Midbrain (tissue), 1 donor: Measurements from ENCODE around the gene AVP.
"Not testable (repeated sequence)": the region's sequence is repeated elsewhere in the genome, so short reads cannot be mapped to it uniquely, and the experiment has no call there.

Experiments
- DNase-seq: peaks from one replicate; lab custom pipeline; 2025; lab: John Stamatoyannopoulos, UW

AVP gene

DNA sequence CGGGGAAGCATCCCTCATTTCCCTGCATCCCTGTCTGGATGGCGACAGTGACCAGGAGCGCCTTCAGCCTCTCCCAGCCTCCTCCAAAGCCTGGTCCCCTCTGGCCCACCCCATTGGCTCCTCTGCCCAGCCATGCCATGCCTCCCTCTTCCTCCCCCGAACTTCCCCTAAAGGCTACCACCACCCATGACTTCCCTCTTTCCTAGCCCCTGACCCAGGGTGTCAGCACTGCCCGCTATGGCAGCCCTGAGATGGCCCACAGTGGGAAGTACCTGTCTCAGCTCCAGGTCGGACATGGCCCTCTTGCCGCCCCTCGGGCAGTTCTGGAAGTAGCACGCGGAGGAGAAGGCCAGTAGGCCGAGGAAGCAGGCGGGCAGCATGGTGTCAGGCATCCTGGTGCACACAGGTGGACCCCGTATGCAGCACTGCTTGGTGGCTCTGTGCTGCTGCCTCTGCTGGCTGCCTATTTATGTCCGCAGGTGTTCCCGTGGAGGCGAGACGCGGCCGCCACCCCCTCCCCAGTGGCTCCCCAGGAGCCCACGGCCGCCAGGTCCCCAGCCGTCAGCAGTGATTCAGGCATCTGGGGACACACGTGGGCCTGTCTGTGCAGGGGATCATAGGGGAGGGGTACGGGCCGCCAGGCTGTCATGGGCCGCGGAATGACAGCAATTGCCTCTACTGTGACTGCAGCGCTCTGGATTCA, at the start of gene AVP:
Gene AVP (minus strand): TSS at position 442 of the 703 bp plus-strand sequence. CDS start 50 bp downstream, at position 392.
- DNase-seq, result no peak

DNA sequence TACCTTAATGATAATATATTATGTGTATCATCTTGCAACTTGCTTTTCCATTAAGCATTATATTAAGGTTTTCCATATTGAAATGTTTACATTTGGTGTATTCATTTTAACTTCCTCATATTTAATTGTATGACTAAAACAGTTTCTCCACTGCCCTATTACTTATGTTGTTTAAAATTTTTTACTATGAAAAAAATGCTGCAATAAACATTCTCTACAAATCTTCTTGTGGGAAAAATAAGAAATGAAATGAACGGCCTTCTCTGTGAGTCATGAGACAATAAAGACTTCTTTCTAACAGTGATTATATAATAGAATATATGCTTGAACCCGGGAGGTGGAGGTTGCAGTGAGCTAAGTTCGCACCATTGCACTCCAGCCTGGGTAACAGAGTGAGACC, 49.6 kb upstream of the AVP start:
- DNase-seq, result no peak

DNA sequence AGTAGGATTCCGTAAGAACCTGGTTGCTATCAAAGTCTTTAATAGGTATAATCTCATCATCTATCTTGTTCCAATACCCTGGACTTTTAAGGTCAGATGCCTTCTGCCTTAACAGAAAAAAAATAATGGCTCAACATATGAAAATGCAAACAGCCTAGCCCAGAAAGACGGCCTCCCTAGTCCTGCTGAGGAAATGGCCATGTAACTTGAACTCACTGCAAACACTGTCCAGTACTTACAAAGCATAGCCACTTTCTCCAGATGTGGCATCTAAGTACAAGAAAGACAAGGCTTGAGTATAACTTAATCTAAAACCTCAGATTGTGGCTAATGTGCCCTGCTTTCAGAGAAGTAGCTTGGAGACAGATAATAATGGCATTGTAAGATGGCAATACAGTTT, 48.6 kb upstream of the AVP start:
- DNase-seq, result no peak

GRCh38 chr20:3130051-3130600, 45.6 kb upstream of the AVP start:
- DNase-seq, result no peak

DNA sequence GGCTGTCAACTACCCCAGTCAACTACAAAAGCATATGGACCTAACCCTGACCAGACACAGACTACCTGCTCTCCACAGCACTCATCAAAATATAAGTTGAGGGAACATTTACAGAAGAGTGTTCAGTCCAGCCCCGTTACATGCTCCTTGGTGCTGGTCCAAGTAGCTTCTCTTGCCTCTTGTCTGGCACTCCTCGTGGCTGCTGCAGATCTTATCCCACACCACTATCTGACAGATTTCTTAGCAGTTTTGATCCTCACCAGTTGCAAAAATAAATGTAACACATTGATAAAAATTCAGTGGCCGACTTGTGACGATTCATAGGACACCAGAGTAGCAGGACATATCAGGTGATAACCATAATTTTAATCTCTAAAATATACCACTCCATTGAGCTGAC, 44.6 kb upstream of the AVP start:
- DNase-seq, result no peak

- DNase-seq, result no peak
These were observed 43.9 kb upstream of the AVP start for GRCh38 chr20:3128275-3128984.

DNA sequence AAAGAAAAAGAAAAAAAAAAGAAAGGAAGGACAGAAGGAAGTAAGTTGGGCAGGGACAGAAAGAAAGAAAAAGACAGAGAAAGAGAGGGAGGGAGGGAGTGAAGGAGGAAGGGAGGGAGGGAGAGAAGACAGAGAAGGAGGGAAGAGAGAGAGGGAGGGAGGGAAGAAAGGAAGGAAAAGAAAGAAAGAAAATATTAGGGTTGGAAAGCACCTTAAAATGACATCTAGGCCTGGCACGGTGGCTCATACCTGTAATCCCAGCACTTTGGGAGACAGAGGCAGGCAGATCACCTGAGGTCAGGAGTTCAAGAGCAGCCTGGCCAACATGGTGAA, 42.0 kb upstream of the AVP start:
- no peak for DNase-seq

DNA sequence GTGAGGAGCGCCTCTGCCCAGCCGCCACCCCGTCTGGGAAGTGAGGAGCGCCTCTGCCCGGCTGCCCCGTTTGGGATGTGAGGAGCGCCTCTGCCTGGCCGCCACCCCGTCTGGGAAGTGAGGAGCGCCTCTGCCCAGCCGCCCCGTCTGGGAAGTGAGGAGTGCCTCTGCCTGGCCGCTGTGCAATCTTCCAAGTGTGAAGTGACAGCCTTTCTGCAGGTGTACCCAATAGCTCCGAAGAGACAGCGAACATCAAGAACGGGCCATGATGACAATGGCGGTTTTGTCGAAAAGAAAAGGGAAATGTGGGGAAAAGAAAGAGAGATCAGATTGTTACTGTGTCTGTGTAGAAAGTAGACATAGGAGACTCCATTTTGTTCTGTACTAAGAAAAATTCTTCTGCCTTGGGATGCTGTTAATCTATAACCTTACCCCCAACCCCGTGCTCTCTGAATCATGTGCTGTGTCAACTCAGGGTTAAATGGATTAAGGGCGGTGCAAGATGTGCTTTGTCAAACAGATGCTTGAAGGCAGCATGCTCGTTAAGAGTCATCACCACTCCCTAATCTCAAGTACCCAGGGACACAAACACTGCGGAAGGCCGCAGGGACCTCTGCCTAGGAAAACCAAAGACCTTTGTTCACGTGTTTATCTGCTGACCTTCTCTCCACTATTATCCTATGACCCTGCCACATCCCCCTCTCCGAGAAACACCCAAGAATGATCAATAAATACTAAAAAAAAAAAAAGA, 41.4 kb upstream of the AVP start:
- not testable (repeated sequence) for DNase-seq

DNA sequence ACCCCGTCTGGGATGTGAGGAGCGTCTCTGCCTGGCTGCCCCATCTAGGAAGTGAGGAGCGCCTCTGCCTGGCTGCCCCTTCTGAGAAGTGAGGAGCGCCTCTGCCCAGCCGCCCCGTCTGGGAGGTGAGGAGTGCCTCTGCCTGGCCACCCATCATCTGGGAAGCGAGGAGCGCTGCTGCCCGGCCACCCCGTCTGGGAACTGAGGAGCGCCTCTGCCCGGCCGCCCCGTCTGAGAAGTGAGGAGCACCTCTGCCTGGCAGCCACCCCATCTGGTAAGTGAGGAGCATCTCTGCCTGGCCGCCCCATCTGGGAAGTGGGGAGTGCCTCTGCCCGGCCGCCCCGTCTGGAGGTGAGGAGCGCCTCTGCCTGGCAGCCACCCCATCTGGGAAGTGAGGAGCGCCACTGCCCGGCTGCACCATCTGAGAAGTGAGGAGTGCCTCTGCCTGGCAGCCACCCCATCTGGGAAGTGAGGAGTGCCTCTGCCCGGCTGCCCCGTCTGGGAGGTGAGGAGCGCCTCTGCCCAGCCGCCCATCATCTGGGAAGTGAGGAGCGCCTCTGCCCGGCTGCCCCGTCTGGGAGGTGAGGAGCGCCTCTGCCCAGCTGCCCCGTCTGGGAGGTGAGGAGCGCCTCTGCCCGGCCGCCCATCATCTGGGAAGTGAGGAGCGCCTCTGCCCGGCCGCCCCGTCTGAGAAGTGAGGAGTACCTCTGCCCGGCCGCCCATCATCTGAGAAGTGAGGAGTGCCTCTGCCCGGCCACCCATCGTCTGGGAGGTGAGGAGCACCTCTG, 40.4 kb upstream of the AVP start:
- not testable (repeated sequence) for DNase-seq

- DNase-seq, result not testable (repeated sequence)
These were observed 39.6 kb upstream of the AVP start for GRCh38 chr20:3124163-3124562.

- no peak for DNase-seq
These were observed 39.0 kb upstream of the AVP start for GRCh38 chr20:3123542-3123941.

GRCh38 chr20:3121955-3122610, 37.6 kb upstream of the AVP start:
- no peak for DNase-seq

DNA sequence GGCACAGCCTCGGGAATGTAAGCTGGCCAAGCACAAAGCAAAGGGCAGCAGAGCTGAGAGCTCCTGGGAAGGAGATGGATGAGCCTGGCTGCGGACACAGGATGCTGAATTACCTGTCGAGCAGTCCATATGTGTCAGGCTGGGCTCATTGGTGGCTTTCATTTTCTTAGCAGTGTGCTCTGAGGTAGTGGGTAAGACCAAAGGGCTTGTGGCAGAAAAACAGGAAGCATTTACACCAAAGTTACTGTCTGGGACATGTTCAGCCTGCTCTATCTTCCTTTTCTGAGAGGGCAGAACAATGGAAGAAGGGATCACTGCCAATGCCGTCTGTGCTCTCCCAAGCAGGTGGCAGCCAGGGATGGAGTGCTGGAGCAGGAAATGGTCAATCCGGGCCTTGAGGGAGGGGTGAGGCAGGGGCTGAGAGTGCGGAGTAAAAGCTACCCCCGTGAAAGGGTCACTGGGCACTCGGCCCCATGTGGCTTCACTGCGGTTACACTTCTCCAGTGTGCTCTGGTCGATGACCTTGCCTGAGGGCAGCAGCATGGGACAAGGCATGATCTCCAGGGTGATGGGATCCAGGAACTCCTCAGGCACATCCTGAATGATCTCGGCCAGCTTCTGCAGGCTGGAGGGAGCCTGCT, 36.9 kb upstream of the AVP start:
- DNase-seq, result no peak

GRCh38 chr20:3119044-3119443, 34.5 kb upstream of the AVP start:
- DNase-seq, result no peak

GRCh38 chr20:3117839-3118379, 33.4 kb upstream of the AVP start:
- peak; percentile 48 for DNase-seq

DNA sequence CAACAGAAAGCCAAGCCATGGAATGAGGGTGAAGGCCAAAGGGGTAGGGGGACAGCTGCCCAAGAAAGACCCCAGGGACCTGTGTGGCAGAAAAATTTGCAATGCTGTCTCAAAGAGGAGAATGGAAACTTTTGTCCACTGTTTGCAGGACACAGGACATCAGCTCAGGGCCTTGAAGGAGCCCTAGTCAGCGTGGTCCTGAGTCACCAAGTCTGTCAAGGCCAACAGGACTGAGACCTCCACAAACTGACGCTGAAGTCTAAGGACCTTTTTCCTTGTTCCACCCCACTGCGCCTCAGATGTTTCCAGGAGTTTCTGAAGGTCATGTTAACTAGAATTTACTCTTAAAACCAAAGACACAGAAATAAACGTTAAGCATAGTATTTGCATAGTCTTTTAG, 31.8 kb upstream of the AVP start:
- DNase-seq, result no peak

DNA sequence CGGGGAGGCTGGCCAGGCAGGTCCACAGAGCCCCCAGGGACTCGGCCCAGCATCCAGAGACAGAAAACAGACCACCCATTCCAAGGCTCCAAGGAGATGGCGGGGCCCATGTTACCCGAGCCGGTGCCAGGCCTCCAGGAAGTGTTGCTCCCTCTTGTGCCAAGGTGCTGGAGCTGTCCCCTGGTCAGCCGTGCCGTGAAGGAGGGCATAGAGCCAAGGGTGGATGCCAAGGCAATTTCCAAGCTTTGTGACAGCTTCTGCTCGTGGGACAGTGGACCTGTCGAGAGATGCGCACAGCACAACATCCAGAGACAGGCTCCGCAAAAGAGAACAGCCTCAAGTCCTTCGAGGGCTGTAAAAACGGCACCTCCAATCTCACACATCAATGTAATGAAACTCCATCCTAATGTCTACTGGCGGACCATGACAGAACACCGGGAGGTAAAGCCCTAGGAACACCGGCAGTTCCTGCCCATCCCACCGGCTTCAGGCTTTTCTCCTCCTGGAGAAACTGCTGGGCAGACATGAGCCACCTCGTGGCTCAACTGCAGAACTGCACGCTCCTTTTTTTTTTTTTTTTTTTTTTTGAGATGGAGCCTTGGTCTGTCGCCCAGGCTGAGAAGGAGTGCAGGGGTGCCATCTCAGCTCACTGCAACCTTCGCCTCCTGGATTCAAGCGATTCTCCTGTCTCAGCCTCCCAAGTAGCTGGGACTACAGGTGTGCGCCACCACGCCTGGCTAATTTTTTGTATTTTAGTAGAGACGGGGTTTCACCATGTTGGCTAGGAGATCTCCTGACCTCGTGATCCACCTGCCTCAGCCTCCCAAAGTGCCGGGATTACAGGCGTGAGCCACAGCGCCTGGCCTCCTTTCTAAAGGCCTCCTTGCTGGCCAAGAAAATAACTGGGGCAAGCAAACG, 30.9 kb upstream of the AVP start:
- DNase-seq, result peak; percentile 14

GRCh38 chr20:3111995-3112394, 27.5 kb upstream of the AVP start:
- DNase-seq, result no peak

DNA sequence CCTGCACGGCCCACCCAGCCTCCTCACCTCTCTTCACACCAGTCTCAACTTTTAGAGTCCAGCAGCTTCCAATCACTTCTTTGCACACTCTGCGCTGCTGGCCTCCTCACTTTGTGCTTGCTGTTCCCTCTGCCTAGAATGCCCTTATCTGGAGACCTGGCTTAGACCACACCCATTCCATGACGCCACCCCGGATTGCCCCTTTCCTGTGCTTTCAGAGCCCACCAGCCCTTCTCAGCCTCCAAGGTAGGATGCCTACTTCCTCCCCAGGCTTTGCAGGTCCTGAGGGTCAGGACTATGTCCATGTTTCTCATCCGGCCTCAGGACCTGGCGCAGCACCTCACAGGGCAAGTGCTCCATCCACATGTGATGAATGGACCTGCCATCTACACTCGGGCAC, 27.0 kb upstream of the AVP start:
- no peak for DNase-seq
